Measurements from ENCODE around the gene OPCML.

The OPCML gene

DNA sequence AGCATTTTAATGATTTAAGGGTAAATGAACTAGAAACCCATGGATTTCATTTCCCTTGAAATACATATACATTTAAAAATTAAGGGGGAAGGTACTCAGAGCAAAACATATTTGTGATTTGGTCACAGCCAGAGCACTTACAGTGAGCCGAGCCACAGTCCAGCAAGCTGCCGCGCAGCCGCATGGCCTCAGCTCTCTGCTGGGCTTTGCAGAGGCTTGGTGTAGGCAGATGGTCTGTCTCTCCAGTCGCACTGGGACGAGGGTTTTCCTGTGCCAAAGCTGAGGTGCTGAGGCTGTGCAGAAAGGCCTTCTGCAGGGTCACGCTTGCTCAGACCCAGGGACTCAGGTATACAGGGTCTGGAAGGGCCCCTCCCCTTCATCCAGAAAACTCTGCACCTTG lies 367.3 kb downstream of the OPCML start (continued):
- TF ChIP-seq SNAI2 (CRISPR knock-in tag; IDR thresholded peaks at IDR 0.05): no peak
- no peak for TF ChIP-seq RARB (CRISPR knock-in tag; IDR thresholded peaks at IDR 0.05)
- TF ChIP-seq TOX (CRISPR knock-in tag; IDR thresholded peaks at IDR 0.05; ENCODE audit: borderline replicate concordance): no peak
- TF ChIP-seq ESRRG (CRISPR knock-in tag; IDR thresholded peaks at IDR 0.05): no peak
- no peak for TF ChIP-seq OSR1 (CRISPR knock-in tag; IDR thresholded peaks at IDR 0.05)
- TF ChIP-seq ZNF70 (CRISPR knock-in tag; IDR thresholded peaks at IDR 0.05): no peak
- TF ChIP-seq, protein P1, sequence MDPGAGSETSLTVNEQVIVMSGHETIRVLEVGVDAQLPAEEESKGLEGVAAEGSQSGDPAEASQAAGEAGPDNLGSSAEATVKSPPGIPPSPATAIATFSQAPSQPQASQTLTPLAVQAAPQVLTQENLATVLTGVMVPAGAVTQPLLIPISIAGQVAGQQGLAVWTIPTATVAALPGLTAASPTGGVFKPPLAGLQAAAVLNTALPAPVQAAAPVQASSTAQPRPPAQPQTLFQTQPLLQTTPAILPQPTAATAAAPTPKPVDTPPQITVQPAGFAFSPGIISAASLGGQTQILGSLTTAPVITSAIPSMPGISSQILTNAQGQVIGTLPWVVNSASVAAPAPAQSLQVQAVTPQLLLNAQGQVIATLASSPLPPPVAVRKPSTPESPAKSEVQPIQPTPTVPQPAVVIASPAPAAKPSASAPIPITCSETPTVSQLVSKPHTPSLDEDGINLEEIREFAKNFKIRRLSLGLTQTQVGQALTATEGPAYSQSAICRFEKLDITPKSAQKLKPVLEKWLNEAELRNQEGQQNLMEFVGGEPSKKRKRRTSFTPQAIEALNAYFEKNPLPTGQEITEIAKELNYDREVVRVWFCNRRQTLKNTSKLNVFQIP (CRISPR knock-in tag; IDR thresholded peaks at IDR 0.05; ENCODE audit: borderline replicate concordance, low read depth): no peak
- no peak for TF ChIP-seq ZC3H10 (CRISPR knock-in tag; IDR thresholded peaks at IDR 0.05)
- no peak for TF ChIP-seq ZNF8 (CRISPR knock-in tag; IDR thresholded peaks at IDR 0.05)
- no peak for TF ChIP-seq BACH2 (CRISPR knock-in tag; IDR thresholded peaks at IDR 0.05; ENCODE audit: borderline replicate concordance)
- TF ChIP-seq ARNTL (CRISPR knock-in tag; IDR thresholded peaks at IDR 0.05; ENCODE audit: borderline replicate concordance, low read depth): no peak

DNA sequence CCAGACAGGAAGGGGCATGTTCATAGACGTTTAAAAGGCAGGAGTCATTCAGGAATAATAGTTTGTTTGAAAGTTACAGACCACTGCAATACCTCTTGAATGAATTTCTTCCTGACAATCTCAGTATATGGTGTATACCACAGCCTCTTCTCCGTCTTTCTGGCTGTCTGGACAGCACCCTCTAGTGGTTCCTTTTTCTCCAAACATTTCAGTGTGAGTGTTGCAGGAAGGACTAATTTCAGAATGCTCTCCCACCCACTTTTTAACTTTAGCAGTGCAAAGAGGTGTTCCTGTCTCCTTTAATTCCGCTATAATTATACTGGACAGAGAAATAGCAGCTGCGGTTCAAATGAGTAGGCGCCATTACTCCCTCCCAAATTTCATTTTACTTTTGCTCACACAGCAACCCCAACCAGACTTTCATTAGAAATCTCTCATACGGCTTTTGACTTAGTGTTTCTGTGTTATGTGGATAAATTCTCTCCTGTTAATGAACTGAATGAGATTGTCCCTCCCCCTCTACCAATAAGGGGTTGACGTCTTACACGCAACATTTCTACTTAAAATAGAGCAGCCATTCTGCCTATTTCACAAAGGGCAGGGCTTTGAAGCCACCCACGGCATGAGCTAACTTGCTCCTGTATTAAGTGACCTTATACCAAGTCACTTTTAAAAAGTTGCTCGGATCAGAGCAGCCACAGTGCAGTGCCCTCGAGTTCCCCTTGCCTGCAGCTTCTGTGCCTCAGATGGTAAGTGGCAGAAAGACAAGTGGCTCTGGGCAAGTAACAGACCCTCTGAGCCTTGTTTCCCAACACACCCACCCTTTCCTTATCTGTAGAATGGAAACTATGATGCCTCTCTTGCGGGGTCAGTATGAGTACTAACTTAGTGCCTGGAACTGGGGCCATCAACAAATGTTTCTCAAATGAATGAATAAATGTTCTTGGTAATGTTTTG lies 368.6 kb downstream of the OPCML start:
- ATAC-seq: no peak
- no peak for TF ChIP-seq ISL1 (CRISPR knock-in tag; IDR thresholded peaks at IDR 0.05)
- TF ChIP-seq, protein P2, sequence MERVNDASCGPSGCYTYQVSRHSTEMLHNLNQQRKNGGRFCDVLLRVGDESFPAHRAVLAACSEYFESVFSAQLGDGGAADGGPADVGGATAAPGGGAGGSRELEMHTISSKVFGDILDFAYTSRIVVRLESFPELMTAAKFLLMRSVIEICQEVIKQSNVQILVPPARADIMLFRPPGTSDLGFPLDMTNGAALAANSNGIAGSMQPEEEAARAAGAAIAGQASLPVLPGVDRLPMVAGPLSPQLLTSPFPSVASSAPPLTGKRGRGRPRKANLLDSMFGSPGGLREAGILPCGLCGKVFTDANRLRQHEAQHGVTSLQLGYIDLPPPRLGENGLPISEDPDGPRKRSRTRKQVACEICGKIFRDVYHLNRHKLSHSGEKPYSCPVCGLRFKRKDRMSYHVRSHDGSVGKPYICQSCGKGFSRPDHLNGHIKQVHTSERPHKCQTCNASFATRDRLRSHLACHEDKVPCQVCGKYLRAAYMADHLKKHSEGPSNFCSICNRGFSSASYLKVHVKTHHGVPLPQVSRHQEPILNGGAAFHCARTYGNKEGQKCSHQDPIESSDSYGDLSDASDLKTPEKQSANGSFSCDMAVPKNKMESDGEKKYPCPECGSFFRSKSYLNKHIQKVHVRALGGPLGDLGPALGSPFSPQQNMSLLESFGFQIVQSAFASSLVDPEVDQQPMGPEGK (CRISPR knock-in tag; IDR thresholded peaks at IDR 0.05; ENCODE audit: borderline replicate concordance): no peak
- TF ChIP-seq ZNF70 (CRISPR knock-in tag; IDR thresholded peaks at IDR 0.05): no peak
- no peak for TF ChIP-seq GLIS3 (CRISPR knock-in tag; IDR thresholded peaks at IDR 0.05)
- TF ChIP-seq ZC3H10 (CRISPR knock-in tag; IDR thresholded peaks at IDR 0.05): no peak
- TF ChIP-seq TOX (CRISPR knock-in tag; IDR thresholded peaks at IDR 0.05; ENCODE audit: borderline replicate concordance): no peak
- TF ChIP-seq ARNTL (CRISPR knock-in tag; IDR thresholded peaks at IDR 0.05; ENCODE audit: borderline replicate concordance, low read depth): no peak
- TF ChIP-seq TCF4 (CRISPR knock-in tag; IDR thresholded peaks at IDR 0.05; ENCODE audit: borderline replicate concordance): no peak
- no peak for TF ChIP-seq ZNF565 (CRISPR knock-in tag; conservative IDR thresholded peaks at IDR 0.05; ENCODE audit: low read depth)
- TF ChIP-seq ZNF8 (CRISPR knock-in tag; IDR thresholded peaks at IDR 0.05): no peak

DNA sequence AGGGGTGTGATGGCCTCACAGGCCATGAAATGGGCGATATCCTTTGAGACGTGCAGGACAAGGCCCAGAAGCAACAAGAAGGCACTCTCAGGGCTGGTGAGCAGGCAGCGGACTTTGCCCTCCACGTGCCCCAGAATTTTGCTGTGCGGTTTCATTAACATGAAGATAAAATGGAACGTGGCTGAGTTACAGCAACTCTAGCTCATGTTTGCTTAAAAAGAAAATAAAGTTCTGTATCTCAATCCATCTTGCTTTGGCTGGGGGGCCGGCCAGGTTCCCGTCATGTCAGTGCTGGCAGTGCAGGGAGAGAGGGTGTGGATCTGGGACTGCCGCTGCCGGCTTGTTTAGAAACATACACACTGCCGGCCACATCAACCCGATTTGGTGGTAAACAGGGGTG lies 370.1 kb downstream of the OPCML start:
- ATAC-seq: no peak
- TF ChIP-seq ZNF70 (CRISPR knock-in tag; IDR thresholded peaks at IDR 0.05) (no peak), ZNF8 (CRISPR knock-in tag; IDR thresholded peaks at IDR 0.05) (no peak), ZFP30 (CRISPR knock-in tag; IDR thresholded peaks at IDR 0.05) (no peak), ZFP3 (CRISPR knock-in tag; IDR thresholded peaks at IDR 0.05) (no peak), GLIS3 (CRISPR knock-in tag; IDR thresholded peaks at IDR 0.05) (no peak), ARNTL (CRISPR knock-in tag; IDR thresholded peaks at IDR 0.05; ENCODE audit: borderline replicate concordance, low read depth) (no peak), OSR1 (CRISPR knock-in tag; IDR thresholded peaks at IDR 0.05) (no peak), SNAI2 (CRISPR knock-in tag; IDR thresholded peaks at IDR 0.05) (no peak), ZC3H10 (CRISPR knock-in tag; IDR thresholded peaks at IDR 0.05) (no peak), BACH2 (CRISPR knock-in tag; IDR thresholded peaks at IDR 0.05; ENCODE audit: borderline replicate concordance) (no peak), TOX (CRISPR knock-in tag; IDR thresholded peaks at IDR 0.05; ENCODE audit: borderline replicate concordance) (no peak), CSDC2 (CRISPR knock-in tag; IDR thresholded peaks at IDR 0.05) (no peak), ESRRG (CRISPR knock-in tag; IDR thresholded peaks at IDR 0.05) (no peak), TCF4 (CRISPR knock-in tag; IDR thresholded peaks at IDR 0.05; ENCODE audit: borderline replicate concordance) (no peak)
- TF ChIP-seq, protein P1 (CRISPR knock-in tag; IDR thresholded peaks at IDR 0.05; ENCODE audit: borderline replicate concordance, low read depth): no peak
- TF ChIP-seq, protein P3, sequence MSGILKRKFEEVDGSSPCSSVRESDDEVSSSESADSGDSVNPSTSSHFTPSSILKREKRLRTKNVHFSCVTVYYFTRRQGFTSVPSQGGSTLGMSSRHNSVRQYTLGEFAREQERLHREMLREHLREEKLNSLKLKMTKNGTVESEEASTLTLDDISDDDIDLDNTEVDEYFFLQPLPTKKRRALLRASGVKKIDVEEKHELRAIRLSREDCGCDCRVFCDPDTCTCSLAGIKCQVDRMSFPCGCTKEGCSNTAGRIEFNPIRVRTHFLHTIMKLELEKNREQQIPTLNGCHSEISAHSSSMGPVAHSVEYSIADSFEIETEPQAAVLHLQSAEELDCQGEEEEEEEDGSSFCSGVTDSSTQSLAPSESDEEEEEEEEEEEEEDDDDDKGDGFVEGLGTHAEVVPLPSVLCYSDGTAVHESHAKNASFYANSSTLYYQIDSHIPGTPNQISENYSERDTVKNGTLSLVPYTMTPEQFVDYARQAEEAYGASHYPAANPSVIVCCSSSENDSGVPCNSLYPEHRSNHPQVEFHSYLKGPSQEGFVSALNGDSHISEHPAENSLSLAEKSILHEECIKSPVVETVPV (CRISPR knock-in tag; IDR thresholded peaks at IDR 0.05): no peak
- TF ChIP-seq, protein P4, sequence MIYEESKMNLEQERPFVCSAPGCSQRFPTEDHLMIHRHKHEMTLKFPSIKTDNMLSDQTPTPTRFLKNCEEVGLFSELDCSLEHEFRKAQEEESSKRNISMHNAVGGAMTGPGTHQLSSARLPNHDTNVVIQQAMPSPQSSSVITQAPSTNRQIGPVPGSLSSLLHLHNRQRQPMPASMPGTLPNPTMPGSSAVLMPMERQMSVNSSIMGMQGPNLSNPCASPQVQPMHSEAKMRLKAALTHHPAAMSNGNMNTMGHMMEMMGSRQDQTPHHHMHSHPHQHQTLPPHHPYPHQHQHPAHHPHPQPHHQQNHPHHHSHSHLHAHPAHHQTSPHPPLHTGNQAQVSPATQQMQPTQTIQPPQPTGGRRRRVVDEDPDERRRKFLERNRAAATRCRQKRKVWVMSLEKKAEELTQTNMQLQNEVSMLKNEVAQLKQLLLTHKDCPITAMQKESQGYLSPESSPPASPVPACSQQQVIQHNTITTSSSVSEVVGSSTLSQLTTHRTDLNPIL (CRISPR knock-in tag; IDR thresholded peaks at IDR 0.05; ENCODE audit: low read depth): no peak
- TF ChIP-seq, protein P5, sequence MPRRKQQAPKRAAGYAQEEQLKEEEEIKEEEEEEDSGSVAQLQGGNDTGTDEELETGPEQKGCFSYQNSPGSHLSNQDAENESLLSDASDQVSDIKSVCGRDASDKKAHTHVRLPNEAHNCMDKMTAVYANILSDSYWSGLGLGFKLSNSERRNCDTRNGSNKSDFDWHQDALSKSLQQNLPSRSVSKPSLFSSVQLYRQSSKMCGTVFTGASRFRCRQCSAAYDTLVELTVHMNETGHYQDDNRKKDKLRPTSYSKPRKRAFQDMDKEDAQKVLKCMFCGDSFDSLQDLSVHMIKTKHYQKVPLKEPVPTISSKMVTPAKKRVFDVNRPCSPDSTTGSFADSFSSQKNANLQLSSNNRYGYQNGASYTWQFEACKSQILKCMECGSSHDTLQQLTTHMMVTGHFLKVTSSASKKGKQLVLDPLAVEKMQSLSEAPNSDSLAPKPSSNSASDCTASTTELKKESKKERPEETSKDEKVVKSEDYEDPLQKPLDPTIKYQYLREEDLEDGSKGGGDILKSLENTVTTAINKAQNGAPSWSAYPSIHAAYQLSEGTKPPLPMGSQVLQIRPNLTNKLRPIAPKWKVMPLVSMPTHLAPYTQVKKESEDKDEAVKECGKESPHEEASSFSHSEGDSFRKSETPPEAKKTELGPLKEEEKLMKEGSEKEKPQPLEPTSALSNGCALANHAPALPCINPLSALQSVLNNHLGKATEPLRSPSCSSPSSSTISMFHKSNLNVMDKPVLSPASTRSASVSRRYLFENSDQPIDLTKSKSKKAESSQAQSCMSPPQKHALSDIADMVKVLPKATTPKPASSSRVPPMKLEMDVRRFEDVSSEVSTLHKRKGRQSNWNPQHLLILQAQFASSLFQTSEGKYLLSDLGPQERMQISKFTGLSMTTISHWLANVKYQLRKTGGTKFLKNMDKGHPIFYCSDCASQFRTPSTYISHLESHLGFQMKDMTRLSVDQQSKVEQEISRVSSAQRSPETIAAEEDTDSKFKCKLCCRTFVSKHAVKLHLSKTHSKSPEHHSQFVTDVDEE (CRISPR knock-in tag; IDR thresholded peaks at IDR 0.05): no peak
- TF ChIP-seq, protein P2 (CRISPR knock-in tag; IDR thresholded peaks at IDR 0.05; ENCODE audit: borderline replicate concordance): no peak

Measured in SK-N-SH treated with all-trans-retinoic acid at 6 μM for 48 hours (cell line).